Hematopoietic multipotent progenitor cell treated with erythropoietin and hydrocortisone succinate and interleukin-3 and kit ligand, for 17 days (in vitro differentiated cells): Measurements from ENCODE around the gene FAM111A.

Experiments
- DNase-seq: peaks from one replicate; pipeline ENCODE4 v3.0.0-alpha.2; 2015; ENCODE audit warnings: low spot score

Gene FAM111A

DNA sequence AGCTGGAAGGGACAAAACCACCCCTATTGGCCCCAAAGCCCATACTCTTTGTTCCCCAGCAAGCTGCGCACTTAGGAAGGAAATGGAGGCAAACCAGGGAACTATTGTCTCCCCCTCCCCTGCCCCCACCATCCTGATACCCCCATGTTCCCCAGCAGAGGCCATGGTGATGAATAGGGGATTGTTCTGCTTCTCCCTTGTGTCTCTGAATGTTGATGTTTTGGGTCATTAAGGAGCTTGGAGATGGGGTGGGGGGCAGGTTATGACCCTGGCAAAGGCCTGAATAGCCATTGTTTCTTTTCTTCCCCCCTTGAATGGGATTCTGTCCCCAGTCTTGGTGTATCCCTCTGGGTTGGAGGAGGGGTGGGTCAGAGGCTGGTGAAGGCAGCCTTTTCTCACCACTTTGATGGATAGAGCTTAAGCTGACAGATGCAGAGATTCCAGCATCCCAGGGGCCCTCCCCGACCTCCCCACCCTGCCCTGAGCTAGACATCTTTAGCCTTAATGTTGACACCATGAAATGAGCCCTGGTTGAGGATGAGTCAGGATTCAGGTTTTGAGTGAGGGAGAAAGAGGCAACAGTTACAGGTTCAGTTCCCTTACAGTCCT, 37.6 kb downstream of the FAM111A start:
- no peak for DNase-seq

DNA sequence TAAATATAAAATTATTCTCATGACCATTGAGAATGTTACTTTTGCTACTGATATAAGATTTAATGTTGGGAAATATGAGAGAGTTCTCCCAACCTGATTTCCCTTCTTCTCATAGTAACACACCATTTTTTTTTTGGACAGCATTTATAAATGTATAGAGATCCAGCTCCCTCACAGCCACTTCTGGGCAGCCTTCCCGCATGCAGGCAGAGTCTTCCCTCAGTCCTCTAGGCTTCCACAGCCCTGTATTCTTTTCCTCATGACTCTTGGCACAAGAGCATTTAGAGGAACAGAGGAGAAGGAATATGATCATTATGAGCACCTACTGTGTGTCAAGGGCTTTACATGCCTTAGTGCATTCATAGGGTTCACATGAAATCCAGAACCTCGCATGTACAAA, 38.3 kb downstream of the FAM111A start:
- DNase-seq, result no peak

DNA sequence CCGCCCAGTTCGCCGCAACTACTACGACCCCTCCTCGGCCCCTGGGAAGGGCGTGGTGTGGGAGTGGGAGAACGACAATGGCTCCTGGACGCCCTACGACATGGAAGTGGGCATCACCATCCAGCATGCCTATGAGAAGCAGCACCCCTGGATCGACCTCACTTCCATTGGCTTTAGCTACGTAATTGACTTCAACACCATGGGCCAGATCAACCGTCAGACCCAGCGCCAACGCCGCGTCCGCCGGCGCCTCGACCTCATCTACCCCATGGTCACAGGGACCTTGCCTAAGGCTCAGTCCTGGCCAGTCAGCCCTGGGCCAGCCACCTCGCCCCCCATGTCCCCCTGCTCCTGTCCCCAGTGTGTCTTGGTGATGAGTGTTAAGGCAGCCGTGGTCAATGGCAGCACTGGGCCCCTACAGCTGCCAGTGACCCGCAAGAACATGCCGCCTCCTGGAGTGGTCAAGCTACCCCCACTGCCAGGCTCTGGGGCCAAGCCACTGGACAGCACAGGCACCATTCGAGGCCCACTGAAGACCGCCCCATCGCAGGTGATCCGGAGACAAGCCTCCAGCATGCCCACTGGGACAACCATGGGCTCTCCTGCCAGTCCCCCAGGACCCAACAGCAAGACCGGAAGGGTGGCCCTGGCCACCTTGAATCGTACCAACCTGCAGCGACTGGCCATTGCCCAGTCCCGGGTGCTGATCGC, 39.2 kb downstream of the FAM111A start:
- DNase-seq, result no peak

DNA sequence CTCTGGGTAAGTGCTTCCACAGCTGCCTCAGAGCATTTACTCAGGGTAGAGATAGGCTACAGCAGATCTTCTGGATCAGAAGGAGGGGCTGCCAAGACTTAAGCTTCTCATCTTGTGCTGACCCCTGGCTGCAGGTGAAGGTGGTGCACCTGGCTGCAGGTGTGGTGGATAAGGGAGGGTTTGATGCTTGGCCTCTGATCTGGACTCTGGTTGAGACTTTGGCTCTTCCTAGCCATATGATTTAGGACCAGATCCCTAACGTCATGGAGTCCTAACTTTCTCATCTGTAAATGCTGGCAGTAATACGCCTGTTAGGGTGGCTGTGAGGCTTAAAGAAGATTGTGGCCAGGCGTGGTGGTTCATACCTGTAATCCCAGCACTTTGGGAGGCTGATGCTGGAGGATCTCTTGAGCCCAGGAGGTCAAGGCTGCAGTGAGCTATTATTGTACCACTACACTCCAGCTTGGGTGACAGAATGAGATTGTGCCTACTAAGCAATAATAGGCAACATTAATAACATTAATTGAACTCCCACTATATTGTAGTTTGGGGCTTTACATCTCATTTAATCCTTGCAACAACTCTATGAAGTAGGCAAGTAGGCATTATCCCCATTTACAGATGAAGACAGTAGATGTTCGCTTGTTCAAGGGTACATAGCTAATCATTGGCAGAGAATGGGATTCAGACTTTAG, 39.9 kb downstream of the FAM111A start:
- DNase-seq, result no peak

DNA sequence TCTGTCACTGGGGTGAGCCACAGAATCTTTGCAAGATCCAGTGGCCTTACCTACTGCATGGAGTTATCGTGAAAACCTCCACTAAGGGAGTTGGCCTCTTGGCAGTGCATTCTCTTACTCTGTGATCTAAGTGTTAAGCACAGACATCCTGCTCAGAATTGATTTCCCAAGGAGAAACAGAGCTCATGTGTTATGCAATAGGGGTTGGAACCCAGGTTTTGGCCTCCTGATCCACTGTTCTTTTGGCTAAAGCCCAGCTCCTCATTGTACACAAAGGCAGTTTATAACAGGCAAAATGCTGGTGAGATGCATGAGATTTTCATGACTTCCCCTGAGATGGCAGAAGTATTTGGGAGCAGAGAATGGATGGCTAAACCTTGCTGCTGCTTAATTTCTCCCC, 41.1 kb downstream of the FAM111A start:
- no peak for DNase-seq

DNA sequence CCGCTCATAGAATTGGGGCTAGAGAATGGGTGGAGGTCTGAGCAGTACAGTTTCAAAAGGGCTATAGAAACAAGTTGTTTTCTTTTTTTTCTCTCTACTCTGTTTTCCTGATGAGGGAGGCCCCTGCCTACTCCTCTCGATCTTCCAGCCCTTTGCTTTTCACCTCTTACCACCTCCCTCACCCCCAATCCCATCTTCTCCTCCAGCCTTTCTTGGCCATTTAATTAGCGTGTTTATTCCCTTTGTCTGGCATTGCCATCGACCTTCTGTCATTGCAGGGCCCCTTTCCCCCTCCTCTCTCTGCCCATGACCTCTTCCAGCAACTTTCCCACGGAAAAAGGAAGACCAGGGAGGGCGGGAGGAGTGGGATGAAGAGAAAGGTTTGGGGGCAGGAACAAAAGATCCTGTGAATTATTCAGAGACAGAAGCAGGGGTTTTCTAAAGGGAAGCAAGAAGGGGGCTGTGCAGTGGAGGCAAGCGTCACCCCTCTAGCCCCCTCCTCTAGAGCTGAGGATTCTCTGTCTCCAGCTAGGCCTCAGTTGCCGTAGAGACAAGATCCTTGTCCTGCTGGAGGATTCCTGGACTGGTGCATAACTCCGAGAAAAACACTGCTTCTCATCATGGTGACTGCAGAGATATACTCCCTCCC, 42.2 kb downstream of the FAM111A start:
- DNase-seq, result no peak

DNA sequence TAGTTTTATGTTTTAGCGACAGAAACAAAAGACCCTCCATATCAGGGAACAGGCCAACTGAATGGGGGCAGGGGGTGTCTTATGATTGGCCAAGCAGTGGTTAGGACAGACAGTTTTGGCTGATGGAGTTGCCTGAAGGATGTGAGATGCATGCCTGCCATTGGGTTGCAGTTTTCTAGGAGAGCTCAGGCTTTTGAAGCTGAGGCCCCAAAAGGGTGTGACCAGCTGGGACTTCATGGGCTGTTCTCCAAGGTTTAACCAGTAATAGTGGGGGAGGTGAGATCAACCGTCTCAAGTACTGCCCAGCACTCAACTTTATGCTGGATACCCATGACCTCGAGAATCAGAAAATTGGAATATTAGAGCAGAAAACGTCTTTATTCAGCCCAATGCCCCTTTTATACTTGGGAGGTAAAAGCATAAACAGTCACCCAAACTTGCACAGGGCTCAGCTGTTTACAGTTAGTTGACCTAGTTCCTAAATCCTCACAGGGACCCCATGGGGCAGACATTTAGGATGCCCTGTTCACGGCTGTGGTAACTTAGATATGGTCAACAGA, 42.8 kb downstream of the FAM111A start:
- no peak for DNase-seq

DNA sequence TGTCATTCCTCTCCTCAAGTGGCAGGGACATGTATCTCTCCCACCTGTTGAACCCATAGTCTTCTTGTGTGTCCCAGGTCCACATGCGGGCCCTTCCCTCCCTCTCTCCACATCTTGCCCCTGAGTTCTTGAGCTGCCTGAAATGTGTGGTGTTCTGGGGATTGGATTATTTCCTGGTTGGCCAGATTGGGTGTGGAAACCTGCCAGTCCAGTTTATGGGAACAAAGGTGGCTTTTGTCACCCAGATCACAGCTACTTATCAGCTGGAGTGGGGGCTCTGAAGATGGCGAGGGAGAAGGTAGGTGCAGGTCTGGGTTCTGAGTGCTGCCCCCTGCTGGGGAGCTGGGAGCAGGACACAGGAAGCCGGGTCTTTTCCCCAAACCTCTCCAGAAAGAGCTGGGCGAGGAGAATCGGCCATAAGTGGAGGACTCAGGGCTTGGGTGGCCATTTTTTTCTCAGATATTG, 43.5 kb downstream of the FAM111A start:
- DNase-seq, result peak; percentile 30

DNA sequence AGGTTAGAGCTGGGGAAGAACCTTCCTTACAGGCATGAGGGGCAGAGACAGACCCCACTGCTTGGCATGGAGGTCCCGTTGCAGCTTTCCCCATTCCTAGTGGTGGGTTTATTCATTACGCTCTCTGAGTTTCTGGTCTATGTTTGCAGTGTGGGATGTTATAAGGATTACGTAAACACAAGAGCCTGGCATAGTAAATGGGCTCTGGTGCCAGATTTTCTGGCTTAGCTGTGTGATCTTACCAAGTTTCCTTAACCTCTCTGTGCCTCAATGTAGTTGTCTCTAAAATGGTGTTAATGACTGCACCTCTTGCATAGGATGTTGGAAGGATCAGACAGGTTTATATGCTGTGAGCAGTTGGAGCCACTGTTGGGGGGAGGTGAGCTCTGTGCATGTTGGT, 44.4 kb downstream of the FAM111A start:
- DNase-seq, result no peak

DNA sequence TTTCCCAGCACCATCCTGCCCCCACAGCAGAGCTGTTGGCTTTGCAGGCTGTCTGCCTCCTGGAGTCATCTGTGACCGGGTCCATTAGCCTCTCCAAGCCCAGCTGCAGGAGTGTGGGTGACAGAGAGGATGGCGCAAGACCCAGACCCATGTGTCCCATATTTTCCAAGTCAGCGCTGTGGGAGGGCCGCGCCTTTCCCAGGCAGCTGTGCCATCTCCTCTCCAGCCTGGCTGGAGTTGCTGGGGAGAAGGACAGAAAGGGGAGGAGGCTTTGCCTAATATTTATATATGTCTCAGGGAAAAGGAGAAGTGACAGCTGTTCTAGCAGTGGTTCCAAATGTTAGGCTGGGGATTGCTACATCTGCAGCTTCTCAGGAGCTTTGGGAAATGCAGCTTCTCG, 44.9 kb downstream of the FAM111A start:
- DNase-seq, result no peak

DNA sequence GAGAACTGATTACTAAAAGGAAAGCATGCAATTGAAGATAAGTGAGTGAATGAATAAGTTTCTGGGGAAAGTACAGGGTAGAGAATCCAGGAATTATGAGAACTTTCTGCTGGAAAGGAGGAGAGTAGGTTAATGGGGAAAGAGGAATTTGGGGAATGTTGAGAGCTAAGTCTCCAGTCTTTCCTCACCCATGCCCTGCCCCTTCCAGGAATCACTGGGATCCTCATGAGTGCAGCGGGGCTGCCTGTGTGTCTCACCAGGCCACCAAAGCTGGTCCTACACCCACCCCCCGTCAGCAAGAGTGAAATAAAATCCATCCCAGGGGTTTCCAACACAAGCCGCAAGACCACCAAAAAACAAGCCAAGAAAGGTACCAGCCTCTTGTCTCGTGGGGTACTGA, 46.3 kb downstream of the FAM111A start:
- DNase-seq, result no peak

DNA sequence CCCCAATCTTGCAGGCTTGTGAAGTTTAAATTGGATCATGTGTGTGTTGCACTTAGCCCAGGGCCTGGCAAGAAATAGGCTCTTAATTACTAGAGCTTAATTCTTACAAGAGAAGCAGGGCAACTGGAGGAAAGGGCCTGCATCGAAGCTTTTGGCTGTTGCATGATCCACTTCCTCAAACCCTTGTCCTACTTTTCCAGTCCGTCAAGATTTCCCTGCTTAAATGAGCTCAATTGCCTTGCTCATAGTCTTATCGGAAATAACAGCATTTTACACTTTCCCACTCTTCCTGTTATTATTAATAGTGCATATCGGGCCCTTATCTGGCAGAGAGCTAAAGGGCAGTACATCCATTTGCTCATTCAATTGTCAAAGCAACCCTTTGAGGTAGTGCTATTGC, 47.3 kb downstream of the FAM111A start:
- no peak for DNase-seq

DNA sequence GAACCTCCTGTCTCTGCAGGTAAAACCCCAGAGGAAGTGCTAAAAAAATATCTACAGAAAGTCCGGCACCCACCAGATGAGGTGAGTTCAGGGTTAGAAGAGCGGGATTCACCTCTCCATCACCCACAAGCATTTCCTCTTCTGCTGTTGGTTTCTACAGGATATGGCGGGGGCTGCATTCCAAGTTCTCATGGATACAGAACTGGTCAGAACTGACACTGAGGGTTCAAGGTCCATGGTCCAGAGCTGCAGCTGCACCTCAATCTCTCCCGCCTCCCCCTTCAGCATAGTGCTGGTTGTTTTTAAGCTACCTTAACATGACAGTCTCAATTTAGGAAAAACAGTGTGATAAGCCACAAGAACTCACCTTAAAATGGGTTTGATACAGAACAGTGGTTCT, 48.4 kb downstream of the FAM111A start:
- no peak for DNase-seq

DNA sequence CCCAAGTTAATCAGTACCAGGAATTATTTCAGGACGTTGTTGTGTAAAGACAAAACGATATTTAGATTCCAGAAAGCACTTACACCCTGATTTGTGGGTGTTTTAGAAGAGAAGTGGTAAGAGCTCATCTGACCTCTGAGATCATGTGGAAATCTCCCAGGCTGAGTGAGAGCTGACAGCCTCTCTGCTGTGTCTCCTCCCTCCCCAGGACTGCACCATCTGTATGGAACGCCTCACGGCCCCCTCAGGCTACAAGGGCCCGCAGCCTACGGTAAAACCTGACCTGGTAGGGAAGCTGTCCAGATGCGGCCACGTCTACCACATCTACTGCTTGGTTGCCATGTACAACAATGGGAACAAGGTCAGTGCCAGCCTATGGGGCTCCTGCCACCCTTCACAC, 49.2 kb downstream of the FAM111A start:
- no peak for DNase-seq

DNA sequence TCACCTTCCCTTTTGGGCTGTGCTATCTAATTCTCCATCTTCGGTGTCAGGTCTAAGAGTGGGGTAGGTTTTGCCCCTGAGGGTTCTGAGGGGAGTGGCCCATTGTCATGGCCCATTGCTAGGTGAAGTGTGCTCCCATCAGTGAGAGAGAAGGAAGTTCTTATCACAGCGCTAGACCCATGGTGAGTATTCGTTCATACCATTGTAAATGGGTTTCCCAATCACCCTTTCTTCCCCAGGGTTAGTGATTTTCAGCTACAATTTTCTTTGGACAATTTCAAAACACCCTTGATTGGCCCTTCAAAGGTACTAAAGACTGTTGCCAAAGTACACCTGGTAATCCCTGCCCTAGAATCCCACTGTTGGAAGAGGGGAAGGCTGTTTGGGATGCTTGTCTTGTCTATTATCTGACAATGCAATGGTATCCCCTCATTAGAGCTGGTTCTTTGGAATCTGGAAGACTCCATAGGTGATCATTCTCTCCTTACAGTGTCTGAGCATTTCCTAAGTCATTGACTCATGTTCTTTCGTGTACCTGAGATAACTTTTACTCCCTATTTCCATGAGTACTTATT, 49.9 kb downstream of the FAM111A start:
- no peak for DNase-seq

DNA sequence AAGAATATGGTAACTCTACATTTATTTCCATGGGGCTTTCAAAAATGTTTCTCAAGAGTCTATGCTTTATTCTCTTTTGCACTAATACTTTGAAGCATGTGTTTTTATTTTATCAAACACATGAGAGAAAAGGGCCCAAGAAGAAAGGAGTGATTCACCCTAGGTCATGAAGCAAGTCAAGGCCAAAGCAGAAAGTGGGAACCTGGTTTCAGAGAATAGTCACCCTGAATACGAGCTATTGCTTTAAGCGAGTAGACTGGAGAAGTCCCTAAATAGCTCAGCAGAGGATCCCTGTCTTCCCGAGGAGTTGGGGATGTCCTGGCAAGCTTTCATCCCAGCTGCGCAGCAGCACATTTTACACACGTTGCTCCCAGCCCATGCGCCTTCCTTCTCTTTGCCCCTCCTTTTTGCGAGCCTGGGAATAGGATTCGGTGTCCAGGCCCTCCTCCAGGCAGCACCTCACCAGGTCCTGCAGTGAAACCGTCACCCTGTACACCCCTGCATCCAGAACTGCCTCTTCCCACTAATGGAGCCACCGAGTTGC, 51.0 kb downstream of the FAM111A start:
- DNase-seq, result no peak

DNA sequence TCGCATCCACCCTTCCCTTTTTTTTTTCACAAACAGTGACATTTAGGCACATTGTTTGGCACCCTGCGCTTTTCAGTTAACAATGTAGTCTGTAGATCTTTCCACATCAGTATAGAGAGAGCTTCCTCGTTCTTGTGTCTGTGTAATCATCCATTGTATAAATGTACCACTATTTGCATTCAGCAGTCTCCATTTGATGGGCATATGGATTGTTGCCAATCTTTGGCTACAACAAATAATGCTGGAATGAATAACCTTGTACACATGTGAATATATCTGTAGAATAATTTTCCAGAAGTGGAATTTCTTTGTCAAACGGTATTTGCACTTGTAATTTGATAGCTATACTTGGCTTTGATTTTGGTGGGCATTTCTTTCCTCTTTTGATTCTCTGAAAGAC, 52.9 kb downstream of the FAM111A start:
- DNase-seq, result no peak

DNA sequence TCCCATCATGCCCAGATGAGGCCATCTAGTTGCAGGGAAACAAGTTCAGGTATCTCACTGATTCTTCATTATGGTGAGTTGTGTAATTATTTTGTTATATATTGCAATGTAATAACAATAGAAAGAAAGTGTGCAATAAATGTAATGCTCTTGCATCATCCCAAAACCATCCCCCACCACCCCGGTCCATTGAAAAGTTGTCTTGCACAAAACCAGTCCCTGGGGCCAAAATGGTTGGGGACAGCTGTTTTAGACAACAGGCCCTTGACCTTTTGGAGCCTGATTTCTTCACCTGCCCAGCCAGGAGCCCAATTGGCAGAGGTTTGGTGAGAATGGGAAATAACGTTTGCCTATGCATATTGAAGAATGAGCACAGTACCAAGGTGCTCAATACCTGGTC, 54.1 kb downstream of the FAM111A start:
- no peak for DNase-seq

DNA sequence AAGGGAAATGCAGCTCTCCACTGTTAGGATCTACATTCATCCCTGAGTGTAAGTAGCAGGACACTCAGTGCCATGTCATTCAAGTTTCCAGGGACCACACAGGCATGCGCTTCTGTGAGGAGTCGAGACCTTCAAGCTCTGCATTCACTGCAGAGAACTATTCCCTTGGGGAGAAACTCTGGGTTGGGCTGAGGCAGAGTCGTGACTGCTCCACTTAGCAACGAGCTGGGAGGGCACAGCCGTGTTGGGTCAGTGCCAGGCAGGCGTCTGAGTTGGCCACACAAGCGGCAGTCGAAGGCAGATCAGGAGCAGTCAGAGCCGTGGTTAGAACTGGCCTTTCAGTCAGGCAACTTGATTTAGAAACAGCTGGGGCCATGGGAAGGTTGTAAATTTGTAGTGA, 55.3 kb downstream of the FAM111A start:
- no peak for DNase-seq

DNA sequence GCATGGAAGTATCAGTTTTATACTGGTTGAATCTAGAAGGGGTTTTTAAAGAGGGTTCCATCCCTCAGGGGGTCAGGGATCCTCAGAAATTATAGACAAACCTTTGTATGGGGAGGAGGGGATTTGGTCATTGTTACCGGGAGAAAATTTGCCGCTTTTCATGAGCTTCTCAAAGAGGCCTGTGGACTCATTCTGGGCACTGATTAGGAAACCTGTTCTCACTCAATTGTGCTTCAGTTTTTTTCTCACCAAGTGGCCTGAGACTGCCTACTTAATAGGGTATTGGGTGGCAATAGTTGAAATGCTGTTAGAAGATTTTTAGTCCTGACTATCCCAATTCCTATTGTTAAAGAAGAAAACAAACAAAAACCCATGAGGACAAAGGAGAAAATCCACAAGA, 56.1 kb downstream of the FAM111A start:
- no peak for DNase-seq

DNA sequence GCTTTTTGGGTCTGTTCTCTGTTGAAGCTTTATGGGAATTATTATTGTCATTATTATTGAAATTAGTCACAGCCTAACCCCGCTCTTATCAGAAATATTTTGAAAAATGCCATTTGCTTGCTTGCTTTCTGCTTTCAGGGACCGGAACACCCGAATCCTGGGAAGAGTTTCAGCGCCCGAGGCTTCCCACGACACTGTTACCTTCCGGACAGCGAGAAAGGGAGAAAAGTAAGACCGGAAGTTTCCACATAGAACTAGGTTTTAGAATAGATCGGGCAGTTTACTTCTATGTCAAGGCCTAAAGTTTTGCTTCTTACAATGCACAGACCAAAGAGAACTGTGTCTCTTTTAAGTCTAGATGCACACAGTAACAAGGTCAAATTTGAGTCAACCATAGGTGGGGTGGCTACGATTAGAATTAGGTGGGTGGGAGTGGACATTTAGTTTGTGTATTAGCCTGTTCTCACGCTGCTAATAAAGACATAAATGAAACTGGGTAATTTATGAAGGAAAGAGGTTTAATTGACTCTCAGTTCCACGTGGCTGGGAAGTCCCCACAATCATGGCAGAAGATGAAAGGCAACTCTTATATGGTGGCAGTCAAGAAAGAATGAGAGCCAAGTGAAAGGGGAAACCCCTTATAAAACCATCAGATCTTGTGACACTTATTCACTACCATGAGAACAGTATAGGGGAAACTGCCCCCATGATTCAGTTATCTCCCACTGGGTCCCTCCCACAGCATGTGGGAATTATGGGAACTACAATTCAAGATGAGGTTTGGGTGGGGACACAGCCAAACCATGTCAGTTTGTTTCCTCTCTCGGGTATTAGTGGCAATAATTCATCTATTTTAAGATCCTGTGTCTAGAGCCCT, 57.1 kb downstream of the FAM111A start:
- no peak for DNase-seq
